Body of pancreas (tissue), 4 donors: ENCODE data around the gene SUN1.
A peak's percentile ranks its signal among the peaks of the same experiment; 100 is the strongest.

Experiments
- CTCF ChIP-seq, 7 experiments: fragments of 450-650 bp in 4 of 7; fragments of 200-600 bp in 3 of 7; sonication (generic) in 3 of 7; IDR thresholded peaks; one replicate each; pipeline ENCODE4 v1.5.1; 2016 to 2019; ENCODE audit warnings: antibody characterized with exemption in 7 of 7
- POLR2A ChIP-seq, 3 donors: fragments of 450-650 bp; IDR thresholded peaks; one replicate each; pipeline ENCODE4 v1.6.1; 2016; ENCODE audit warnings: antibody characterized with exemption in 3 of 3, mild to moderate bottlenecking in 2 of 3

GRCh38 chr7:832167-832967 is at the start of gene SUN1:
- TF ChIP-seq POLR2A (IDR thresholded peaks at IDR 0.05) (no peak), CTCF (IDR thresholded peaks at IDR 0.05) (peak in 1 of 7 experiments; percentile 9)
